Measurements from ENCODE around the gene ARHGEF37. TPM values are rescaled to one million over a fixed set of nuclear protein-coding genes. Genes with fewer than 3 reads are reported as not detected.

ARHGEF37 gene
- total RNA-seq, 5 donors from 2014 or later (not counting 1 experiment from before 2014, with no cell fraction given) = 0.07 to 1.0 (median 0.59) TPM; not detected in 1

DNA sequence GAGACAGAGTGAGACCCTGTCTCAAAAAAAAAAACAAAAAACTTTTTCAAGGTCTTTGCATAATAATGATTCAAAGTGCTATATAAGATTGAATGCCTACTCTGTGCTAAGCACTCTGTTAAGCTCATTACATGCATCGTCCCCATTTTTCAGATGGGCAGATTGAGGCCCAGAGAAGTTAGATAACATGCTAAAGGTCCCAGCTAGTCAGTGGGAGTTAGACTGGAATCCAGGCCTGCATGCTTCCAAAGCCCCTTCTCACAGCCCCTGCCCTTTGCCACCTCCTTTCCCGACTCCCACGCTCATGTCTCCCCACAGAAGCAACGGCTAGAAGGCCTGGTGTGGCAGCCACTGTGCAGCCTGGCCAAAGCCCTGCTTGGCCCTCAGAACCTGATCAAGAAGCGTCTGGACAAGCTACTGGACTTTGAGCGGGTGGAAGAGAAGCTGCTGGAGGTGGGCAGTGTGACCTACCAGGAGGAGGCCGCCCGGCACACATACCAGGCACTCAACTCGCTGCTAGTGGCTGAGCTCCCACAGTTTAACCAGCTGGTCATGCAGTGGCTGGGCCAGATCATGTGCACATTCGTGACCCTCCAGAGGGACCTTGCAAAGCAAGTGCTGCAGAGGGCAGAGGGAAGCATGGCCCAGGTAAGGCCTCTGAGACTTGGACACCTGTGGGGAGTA lies 40.3 kb downstream of the ARHGEF37 start:
- H3K36me3 Mint-ChIP-seq = no peaks in the 10 kb centered on the region
- H3K27me3 Mint-ChIP-seq = no peaks in the 10 kb centered on the region
- Histone ChIP-seq H3K36me3 (ENCODE audit: control insufficient read depth in 2 of 2, extremely low read depth in 1 of 2, insufficient read depth in 1 of 2, low read length in 1 of 2) (no peaks in the 10 kb centered on the region), H3K27me3 (replicated peaks in 1 of 2; ENCODE audit: control insufficient read depth in 2 of 2, extremely low read depth in 1 of 2, insufficient read depth in 2 of 2, low read length in 1 of 2) (no peaks in the 10 kb centered on the region), H3K9me3 (no peaks in the 10 kb centered on the region), H3K27ac (ENCODE audit: low read length) (no peak overlapping the region), H3K4me1 (ENCODE audit: control insufficient read depth in 1 of 2, extremely low read depth in 1 of 2, insufficient read depth in 2 of 2, low read length in 2 of 2) (no peaks in the 10 kb centered on the region), H3K4me3 (ENCODE audit: control insufficient read depth in 1 of 2, extremely low read depth in 1 of 2, low read length in 1 of 2) (no peak overlapping the region)
- 84% methylated on average over 7 of the region's 10 CpGs for WGBS (ENCODE audit: insufficient coverage)
- ChIA-PET POLR2A (no interaction called here), CTCF (interaction anchor here in 1 of 2 donors (0.7 kb wide), 1 partner anchor 9 kb away, joined by 3 read pairs; no protein-coding TSS in a partner anchor)
- H3K4me3 Mint-ChIP-seq = no peak overlapping the region
- no peak for ATAC-seq (replicated peaks in 1 of 4)
- H3K27ac Mint-ChIP-seq = no peak overlapping the region
- no peak for DNase-seq
- no peaks in the 10 kb centered on the region for H3K9me3 Mint-ChIP-seq
- H3K4me1 Mint-ChIP-seq = no peaks in the 10 kb centered on the region

DNA sequence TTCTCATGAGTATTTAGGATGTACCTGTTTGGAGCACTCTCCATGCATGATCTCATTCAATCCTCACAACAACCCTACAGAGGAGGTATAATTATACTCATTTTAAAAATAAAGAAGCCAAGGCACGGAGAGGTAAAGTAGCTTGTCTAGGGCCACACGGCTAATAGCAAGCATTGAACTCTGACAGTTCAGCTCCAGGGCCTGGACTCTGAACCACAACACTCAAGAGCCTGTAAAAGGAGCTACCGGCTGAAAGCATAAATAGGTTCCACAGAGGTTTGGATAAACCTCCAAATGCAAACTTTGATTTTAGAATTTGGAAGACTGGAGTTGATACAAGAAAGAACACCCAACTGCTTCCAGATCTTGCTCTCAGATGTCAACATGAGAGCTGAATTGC lies 41.2 kb downstream of the ARHGEF37 start:
- H3K27me3 Mint-ChIP-seq = no peaks in the 10 kb centered on the region
- Histone ChIP-seq H3K4me3 (ENCODE audit: control insufficient read depth in 1 of 2, extremely low read depth in 1 of 2, low read length in 1 of 2) (no peak overlapping the region), H3K9me3 (no peaks in the 10 kb centered on the region), H3K27ac (ENCODE audit: low read length) (no peak overlapping the region), H3K4me1 (ENCODE audit: control insufficient read depth in 1 of 2, extremely low read depth in 1 of 2, insufficient read depth in 2 of 2, low read length in 2 of 2) (no peaks in the 10 kb centered on the region), H3K36me3 (ENCODE audit: control insufficient read depth in 2 of 2, extremely low read depth in 1 of 2, insufficient read depth in 1 of 2, low read length in 1 of 2) (no peaks in the 10 kb centered on the region), H3K27me3 (replicated peaks in 1 of 2; ENCODE audit: control insufficient read depth in 2 of 2, extremely low read depth in 1 of 2, insufficient read depth in 2 of 2, low read length in 1 of 2) (peaks cover 0 to 7% of the 10 kb centered on the region in 2 experiments)
- H3K9me3 Mint-ChIP-seq = no peaks in the 10 kb centered on the region
- no peak overlapping the region for H3K4me3 Mint-ChIP-seq
- H3K27ac Mint-ChIP-seq = no peak overlapping the region
- DNase-seq (no peak), ATAC-seq (replicated peaks in 1 of 4) (no peak)
- WGBS (ENCODE audit: insufficient coverage) = 100% methylated on average over 2 of the region's 3 CpGs
- ChIA-PET POLR2A (no interaction called here), CTCF (interaction anchor here in 1 of 2 donors (0.5 kb wide), 1 partner anchor 17 kb away, joined by 3 read pairs; no protein-coding TSS in a partner anchor)
- H3K36me3 Mint-ChIP-seq = no peaks in the 10 kb centered on the region
- H3K4me1 Mint-ChIP-seq = no peaks in the 10 kb centered on the region

DNA sequence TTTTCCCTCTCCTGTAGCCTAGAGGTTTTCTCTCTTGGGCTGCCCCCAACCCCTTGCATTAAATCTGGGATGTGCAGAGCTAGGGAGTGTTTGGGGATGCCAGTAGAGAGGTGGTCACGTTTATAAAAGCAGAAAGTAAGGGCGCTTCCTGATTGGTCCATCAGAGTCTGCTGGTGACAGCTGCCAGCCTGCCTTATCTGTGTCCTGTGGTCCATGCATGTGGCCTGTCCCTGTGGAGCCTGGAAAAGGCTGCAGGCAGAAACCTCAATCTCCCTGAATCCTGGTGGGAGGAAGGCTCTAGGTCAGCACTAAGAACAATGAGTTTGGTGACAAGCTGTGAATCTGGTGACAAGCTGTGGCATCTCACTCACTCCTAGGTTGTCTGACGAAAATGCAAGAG lies 42.2 kb downstream of the ARHGEF37 start:
- no peak overlapping the region for H3K4me3 Mint-ChIP-seq
- H3K27ac Mint-ChIP-seq = no peak overlapping the region
- H3K4me1 ChIP-seq (ENCODE audit: control insufficient read depth in 1 of 2, extremely low read depth in 1 of 2, insufficient read depth in 2 of 2, low read length in 2 of 2) = no peaks in the 10 kb centered on the region
- no peak for DNase-seq
- H3K36me3 Mint-ChIP-seq = no peaks in the 10 kb centered on the region
- no peaks in the 10 kb centered on the region for H3K9me3 Mint-ChIP-seq
- no peak for ATAC-seq (replicated peaks in 1 of 4)
- no peaks in the 10 kb centered on the region for H3K27me3 Mint-ChIP-seq
- no peak overlapping the region for H3K27ac ChIP-seq (ENCODE audit: low read length)
- H3K4me1 Mint-ChIP-seq = no peaks in the 10 kb centered on the region
- peaks cover 0 to 8% of the 10 kb centered on the region in 2 experiments for H3K27me3 ChIP-seq (replicated peaks in 1 of 2; ENCODE audit: control insufficient read depth in 2 of 2, extremely low read depth in 1 of 2, insufficient read depth in 2 of 2, low read length in 1 of 2)
- H3K36me3 ChIP-seq (ENCODE audit: control insufficient read depth in 2 of 2, extremely low read depth in 1 of 2, insufficient read depth in 1 of 2, low read length in 1 of 2) = no peaks in the 10 kb centered on the region
- no peaks in the 10 kb centered on the region for H3K9me3 ChIP-seq
- H3K4me3 ChIP-seq (ENCODE audit: control insufficient read depth in 1 of 2, extremely low read depth in 1 of 2, low read length in 1 of 2) = no peak overlapping the region
- WGBS (ENCODE audit: insufficient coverage) = 82% methylated on average over 2 of the region's 3 CpGs
- ChIA-PET CTCF (no interaction called here), POLR2A (interaction anchor here in 1 of 2 donors (0.5 kb wide), 1 partner anchor 719 kb away, joined by 5 read pairs; no protein-coding TSS in a partner anchor)

DNA sequence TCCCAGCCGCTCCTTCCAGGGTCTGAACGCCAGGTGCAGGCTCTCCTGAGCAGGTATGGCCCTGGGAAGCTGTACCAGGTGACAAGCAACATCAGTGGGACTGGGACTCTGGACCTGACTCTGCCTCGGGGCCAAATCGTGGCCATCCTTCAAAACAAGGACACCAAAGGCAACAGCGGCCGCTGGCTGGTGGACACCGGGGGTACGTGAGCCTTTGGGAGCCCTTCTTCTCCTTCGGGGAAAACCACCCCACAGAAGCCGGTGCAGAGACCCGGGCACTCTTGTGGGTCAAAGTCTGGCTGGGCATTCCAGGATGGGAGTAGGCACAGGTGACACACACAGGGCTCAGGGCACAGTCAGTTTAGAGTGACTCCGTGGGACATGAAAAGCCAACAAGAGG lies 45.8 kb downstream of the ARHGEF37 start:
- Mint-ChIP-seq H3K9me3 (no peaks in the 10 kb centered on the region), H3K4me3 (no peak overlapping the region), H3K4me1 (no peaks in the 10 kb centered on the region), H3K36me3 (no peaks in the 10 kb centered on the region), H3K27ac (no peak overlapping the region), H3K27me3 (no peaks in the 10 kb centered on the region)
- Histone ChIP-seq H3K4me3 (ENCODE audit: control insufficient read depth in 1 of 2, extremely low read depth in 1 of 2, low read length in 1 of 2) (no peak overlapping the region), H3K27me3 (replicated peaks in 1 of 2; ENCODE audit: control insufficient read depth in 2 of 2, extremely low read depth in 1 of 2, insufficient read depth in 2 of 2, low read length in 1 of 2) (peaks cover 0 to 8% of the 10 kb centered on the region in 2 experiments), H3K9me3 (no peaks in the 10 kb centered on the region), H3K4me1 (ENCODE audit: control insufficient read depth in 1 of 2, extremely low read depth in 1 of 2, insufficient read depth in 2 of 2, low read length in 2 of 2) (no peaks in the 10 kb centered on the region), H3K36me3 (ENCODE audit: control insufficient read depth in 2 of 2, extremely low read depth in 1 of 2, insufficient read depth in 1 of 2, low read length in 1 of 2) (no peaks in the 10 kb centered on the region), H3K27ac (ENCODE audit: low read length) (no peak overlapping the region)
- CTCF ChIA-PET = no interaction called here
- POLR2A ChIA-PET = no interaction called here
- DNase-seq (no peak), ATAC-seq (replicated peaks in 1 of 4) (no peak)
- WGBS (ENCODE audit: insufficient coverage) = 92% methylated on average over 10 of the region's 12 CpGs

DNA sequence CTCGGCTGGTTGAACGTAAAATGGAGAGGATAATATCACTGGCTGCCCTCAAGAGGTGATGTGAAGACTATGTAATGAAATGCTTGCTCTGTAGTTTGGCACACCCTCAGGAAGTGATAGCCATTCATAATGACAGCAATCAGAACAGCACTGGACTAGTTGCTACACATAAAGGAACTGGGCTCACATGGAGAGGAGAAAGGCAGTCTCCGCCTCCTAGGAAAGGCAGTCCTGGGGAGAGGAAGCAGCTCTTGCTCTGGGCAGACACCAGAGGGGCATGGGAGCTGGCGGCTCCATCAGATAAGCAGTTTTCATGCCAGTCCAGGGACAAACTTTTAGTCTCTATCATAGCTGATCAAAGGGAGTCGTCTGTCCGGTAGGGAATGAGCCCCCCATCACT lies 46.9 kb downstream of the ARHGEF37 start:
- H3K27me3 ChIP-seq (replicated peaks in 1 of 2; ENCODE audit: control insufficient read depth in 2 of 2, extremely low read depth in 1 of 2, insufficient read depth in 2 of 2, low read length in 1 of 2) = peaks cover 0 to 8% of the 10 kb centered on the region in 2 experiments
- no peaks in the 10 kb centered on the region for H3K36me3 ChIP-seq (ENCODE audit: control insufficient read depth in 2 of 2, extremely low read depth in 1 of 2, insufficient read depth in 1 of 2, low read length in 1 of 2)
- Mint-ChIP-seq H3K27ac (no peak overlapping the region), H3K36me3 (no peaks in the 10 kb centered on the region), H3K27me3 (no peaks in the 10 kb centered on the region), H3K4me1 (no peaks in the 10 kb centered on the region), H3K9me3 (no peaks in the 10 kb centered on the region), H3K4me3 (no peak overlapping the region)
- H3K4me1 ChIP-seq (ENCODE audit: control insufficient read depth in 1 of 2, extremely low read depth in 1 of 2, insufficient read depth in 2 of 2, low read length in 2 of 2) = no peaks in the 10 kb centered on the region
- no peak overlapping the region for H3K4me3 ChIP-seq (ENCODE audit: control insufficient read depth in 1 of 2, extremely low read depth in 1 of 2, low read length in 1 of 2)
- no peak for ATAC-seq (replicated peaks in 1 of 4)
- no CpG with 5 or more reads among the region's 6 CpGs for WGBS (ENCODE audit: insufficient coverage)
- H3K27ac ChIP-seq (ENCODE audit: low read length) = no peak overlapping the region
- DNase-seq = no peak
- no peaks in the 10 kb centered on the region for H3K9me3 ChIP-seq
- POLR2A ChIA-PET = no interaction called here
- CTCF ChIA-PET = interaction anchor here (0.8 to 0.9 kb wide), 2 partner anchors 8 to 206 kb away, joined by 3 read pairs; no protein-coding TSS in a partner anchor

DNA sequence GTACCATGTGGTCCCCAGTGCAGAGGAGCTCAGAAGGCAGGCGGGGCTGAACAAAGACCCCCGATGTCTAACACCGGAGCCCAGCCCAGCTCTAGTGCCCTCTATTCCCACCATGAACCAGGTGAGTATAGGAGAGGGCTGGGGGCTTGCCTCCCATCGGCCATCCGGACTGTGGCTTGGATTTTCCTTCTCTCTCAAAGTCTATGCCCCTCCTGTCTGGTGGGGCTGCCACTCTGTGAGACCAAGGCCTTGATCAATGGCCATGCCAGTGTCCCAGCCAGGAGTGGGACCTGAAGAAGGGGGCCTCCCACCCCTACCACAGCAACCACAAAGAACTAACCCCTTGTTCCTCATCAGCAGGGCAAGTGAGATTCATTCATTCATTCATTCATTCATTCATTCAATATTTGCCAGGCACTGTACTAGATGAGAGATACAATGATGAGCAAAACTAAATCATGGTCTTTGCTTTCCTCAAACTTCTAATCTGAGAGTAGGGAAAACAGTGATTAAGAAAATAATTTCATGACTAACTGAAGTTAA lies 47.6 kb downstream of the ARHGEF37 start:
- CTCF ChIA-PET = interaction anchor here in 1 of 2 donors (0.8 kb wide), 1 partner anchor 9 kb away, joined by 3 read pairs; no protein-coding TSS in a partner anchor

More for the DNA sequence above, 47.6 kb downstream of the ARHGEF37 start:
- Histone ChIP-seq H3K4me1 (ENCODE audit: control insufficient read depth in 1 of 2, extremely low read depth in 1 of 2, insufficient read depth in 2 of 2, low read length in 2 of 2) (no peaks in the 10 kb centered on the region), H3K9me3 (no peaks in the 10 kb centered on the region), H3K4me3 (ENCODE audit: control insufficient read depth in 1 of 2, extremely low read depth in 1 of 2, low read length in 1 of 2) (no peak overlapping the region), H3K36me3 (ENCODE audit: control insufficient read depth in 2 of 2, extremely low read depth in 1 of 2, insufficient read depth in 1 of 2, low read length in 1 of 2) (no peaks in the 10 kb centered on the region), H3K27ac (ENCODE audit: low read length) (no peak overlapping the region), H3K27me3 (replicated peaks in 1 of 2; ENCODE audit: control insufficient read depth in 2 of 2, extremely low read depth in 1 of 2, insufficient read depth in 2 of 2, low read length in 1 of 2) (peaks cover 0 to 8% of the 10 kb centered on the region in 2 experiments)
- Mint-ChIP-seq H3K4me3 (no peak overlapping the region), H3K27ac (no peak overlapping the region), H3K4me1 (no peaks in the 10 kb centered on the region), H3K27me3 (no peaks in the 10 kb centered on the region), H3K36me3 (no peaks in the 10 kb centered on the region), H3K9me3 (no peaks in the 10 kb centered on the region)
- POLR2A ChIA-PET = no interaction called here
- WGBS (ENCODE audit: insufficient coverage) = no CpG with 5 or more reads among the region's 5 CpGs
- DNase-seq (no peak), ATAC-seq (replicated peaks in 1 of 4) (no peak)
